H9 (cell line): ENCODE measurements around the gene PLAAT3. TPM values are rescaled to one million over a fixed set of nuclear protein-coding genes. Genes with fewer than 3 reads are reported as not detected.
A peak's percentile ranks its signal among the peaks of the same experiment; 100 is the strongest.

ENCODE experiments used
- DNase-seq: peaks from one replicate; pipeline ENCODE4 v3.0.0-alpha.2; 2017
- H2AFZ ChIP-seq: one replicate; pipeline ENCODE4 v1.6.1; 2013; ENCODE audit warnings: mild to moderate bottlenecking, low read length, control low read depth, moderate library complexity
- H2AK5ac ChIP-seq: 2 replicates; pipeline ENCODE4 v1.6.1; 2013; ENCODE audit warnings: low read length, control low read depth, mixed read lengths; ENCODE audit not compliant: insufficient read length
- H2BK120ac ChIP-seq: one replicate; pipeline ENCODE4 v1.6.1; 2013; ENCODE audit warnings: low read depth, mild to moderate bottlenecking, low read length, control low read depth, inconsistent platforms; ENCODE audit not compliant: poor library complexity, severe bottlenecking
- H2BK12ac ChIP-seq: 2 replicates; pipeline ENCODE4 v1.6.1; 2013; ENCODE audit warnings: low read length, control low read depth, mixed read lengths, low read depth; ENCODE audit not compliant: insufficient read length
- H2BK15ac ChIP-seq: 2 replicates; pipeline ENCODE4 v1.6.1; 2013; ENCODE audit warnings: low read depth, low read length, control low read depth
- H2BK20ac ChIP-seq: one replicate; pipeline ENCODE4 v1.6.1; 2013; ENCODE audit warnings: low read depth, mild to moderate bottlenecking, low read length, control low read depth, inconsistent platforms; ENCODE audit not compliant: poor library complexity, severe bottlenecking
- H2BK5ac ChIP-seq: 2 replicates; pipeline ENCODE4 v1.6.1; 2013; ENCODE audit warnings: low read length, control low read depth, mixed read lengths; ENCODE audit not compliant: insufficient read length
- H3K14ac ChIP-seq: 2 replicates; pipeline ENCODE4 v1.6.1; 2013; ENCODE audit warnings: low read length, control low read depth; ENCODE audit not compliant: insufficient read depth
- H3K18ac ChIP-seq: 2 replicates; pipeline ENCODE4 v1.6.1; 2013; ENCODE audit warnings: low read depth, mild to moderate bottlenecking, mixed read lengths, low read length, control low read depth; ENCODE audit not compliant: insufficient read length
- H3K23ac ChIP-seq: 2 replicates; pipeline ENCODE4 v1.6.1; 2013; ENCODE audit warnings: low read length, control low read depth, mixed read lengths, low read depth; ENCODE audit not compliant: insufficient read length
- H3K23me2 ChIP-seq: 2 replicates; pipeline ENCODE4 v1.6.1; 2013; ENCODE audit warnings: low read depth, mild to moderate bottlenecking, mixed read lengths, low read length, control low read depth; ENCODE audit not compliant: insufficient read length, poor library complexity, severe bottlenecking
- H3K27ac ChIP-seq: 2 replicates; pipeline ENCODE4 v1.5.1; 2013; ENCODE audit warnings: low read length, control low read depth, mixed read lengths, low read depth; ENCODE audit not compliant: insufficient read length
- H3K27me3 ChIP-seq: 2 replicates; pipeline ENCODE4 v1.6.1; 2013; ENCODE audit warnings: low read length, control low read depth, inconsistent platforms; ENCODE audit not compliant: insufficient read depth
- H3K4ac ChIP-seq: 2 replicates; pipeline ENCODE4 v1.6.1; 2013; ENCODE audit warnings: low read depth, mild to moderate bottlenecking, control low read depth, inconsistent platforms, low read length, moderate library complexity
- H3K4me1 ChIP-seq: 2 replicates; pipeline ENCODE4 v1.6.1; 2013; ENCODE audit warnings: low read length, control low read depth, inconsistent platforms; ENCODE audit not compliant: insufficient read depth
- H3K4me2 ChIP-seq: 2 replicates; pipeline ENCODE4 v1.6.1; 2013; ENCODE audit warnings: low read length, control low read depth, mixed read lengths; ENCODE audit not compliant: insufficient read length, insufficient read depth
- H3K56ac ChIP-seq: 2 replicates; pipeline ENCODE4 v1.6.1; 2013; ENCODE audit warnings: low read depth, mild to moderate bottlenecking, mixed read lengths, low read length, control low read depth; ENCODE audit not compliant: insufficient read length
- H3K79me1 ChIP-seq: 2 replicates; pipeline ENCODE4 v1.6.1; 2013; ENCODE audit warnings: low read depth, mild to moderate bottlenecking, moderate library complexity, low read length, control low read depth, inconsistent platforms; ENCODE audit not compliant: insufficient read depth, poor library complexity, severe bottlenecking
- H3K79me2 ChIP-seq: 2 replicates; pipeline ENCODE4 v1.6.1; 2013; ENCODE audit warnings: low read length, control low read depth, inconsistent platforms; ENCODE audit not compliant: insufficient read depth
- H3K9ac ChIP-seq: 2 replicates; pipeline ENCODE4 v1.6.1; 2013; ENCODE audit warnings: low read length, control low read depth, mixed read lengths; ENCODE audit not compliant: insufficient read length; ENCODE audit errors: extremely low read depth
- H3K9me3 ChIP-seq: one replicate; pipeline ENCODE4 v1.6.1; 2013; ENCODE audit warnings: low read depth, low read length, inconsistent platforms; ENCODE audit not compliant: control insufficient read depth
- H3T11ph ChIP-seq: one replicate; pipeline ENCODE4 v1.6.1; 2013; ENCODE audit warnings: mild to moderate bottlenecking, low read length, control low read depth, inconsistent platforms
- H4K20me1 ChIP-seq: one replicate; pipeline ENCODE4 v1.6.1; 2013; ENCODE audit not compliant: control insufficient read depth, insufficient read length, insufficient read depth
- H4K5ac ChIP-seq: 2 replicates; pipeline ENCODE4 v1.6.1; 2013; ENCODE audit warnings: low read depth, mild to moderate bottlenecking, mixed read lengths, low read length, control low read depth; ENCODE audit not compliant: insufficient read length
- H4K8ac ChIP-seq: replicated peaks from 2 replicates; pipeline ENCODE4 v1.6.1; 2013; ENCODE audit warnings: low read length, control low read depth, mixed read lengths, low read depth; ENCODE audit not compliant: insufficient read length
- H4K91ac ChIP-seq: 2 replicates; pipeline ENCODE4 v1.6.1; 2013; ENCODE audit warnings: low read depth, mild to moderate bottlenecking, moderate library complexity, mixed read lengths, low read length, control low read depth; ENCODE audit not compliant: insufficient read length
- H3K27ac Mint-ChIP-seq, 3 experiments: 2 replicates in 2 of 3; 3 replicates in 1 of 3; pipeline ENCODE4 v1.8.0; 2020 to 2021; ENCODE audit warnings: mixed read lengths in 3 of 3, mild to moderate bottlenecking in 1 of 3, moderate library complexity in 1 of 3
- H3K27me3 Mint-ChIP-seq: 2 replicates; pipeline ENCODE4 v1.8.0; 2021; ENCODE audit warnings: low read depth, mild to moderate bottlenecking, moderate library complexity, mixed read lengths
- H3K36me3 Mint-ChIP-seq, 3 experiments: 2 replicates in 2 of 3; 3 replicates in 1 of 3; pipeline ENCODE4 v1.8.0; 2020 to 2021; ENCODE audit warnings: low read depth in 3 of 3, mixed read lengths in 3 of 3; ENCODE audit not compliant: insufficient read depth in 1 of 3
- H3K4me1 Mint-ChIP-seq, 2 experiments: 2 replicates each; pipeline ENCODE4 v1.8.0; 2020; ENCODE audit warnings: mixed read lengths in 2 of 2
- H3K4me3 Mint-ChIP-seq, 2 experiments: 2 replicates in 1 of 2; 3 replicates in 1 of 2; pipeline ENCODE4 v1.8.0; 2020 to 2021; ENCODE audit warnings: mild to moderate bottlenecking in 2 of 2, mixed read lengths in 2 of 2, moderate library complexity in 1 of 2
- H3K9me3 Mint-ChIP-seq, 2 experiments: 2 replicates in 1 of 2; 3 replicates in 1 of 2; pipeline ENCODE4 v1.8.0; 2020; ENCODE audit warnings: mild to moderate bottlenecking in 2 of 2, mixed read lengths in 2 of 2, moderate library complexity in 1 of 2
- CTCF ChIP-seq: fragments of 200-600 bp; sonication (generic); conservative IDR thresholded peaks from 3 replicates; pipeline ENCODE4 v1.8.0; 2021; ENCODE audit warnings: antibody characterized with exemption, mild to moderate bottlenecking
- WGBS: extraction: QIAGEN DNeasy Blood & Tissue Kit; methylation state at CpG from one replicate; pipeline ENCODE4 v1.1.7; 2013; ENCODE audit warnings: missing lambda C conversion rate, low lambda C conversion rate, mixed read lengths; ENCODE audit not compliant: insufficient read length; ENCODE audit errors: extremely low coverage; 5-methylcytosine and 5-hydroxymethylcytosine counted together
- total RNA-seq: library from RNA; stranded (reverse); gene quantifications from 2 replicates; pipeline ENCODE4 v1.2.1, GENCODE V29; 2021

Gene PLAAT3
- total RNA-seq, 1 experiment from 2014 or later: 188 TPM

DNA sequence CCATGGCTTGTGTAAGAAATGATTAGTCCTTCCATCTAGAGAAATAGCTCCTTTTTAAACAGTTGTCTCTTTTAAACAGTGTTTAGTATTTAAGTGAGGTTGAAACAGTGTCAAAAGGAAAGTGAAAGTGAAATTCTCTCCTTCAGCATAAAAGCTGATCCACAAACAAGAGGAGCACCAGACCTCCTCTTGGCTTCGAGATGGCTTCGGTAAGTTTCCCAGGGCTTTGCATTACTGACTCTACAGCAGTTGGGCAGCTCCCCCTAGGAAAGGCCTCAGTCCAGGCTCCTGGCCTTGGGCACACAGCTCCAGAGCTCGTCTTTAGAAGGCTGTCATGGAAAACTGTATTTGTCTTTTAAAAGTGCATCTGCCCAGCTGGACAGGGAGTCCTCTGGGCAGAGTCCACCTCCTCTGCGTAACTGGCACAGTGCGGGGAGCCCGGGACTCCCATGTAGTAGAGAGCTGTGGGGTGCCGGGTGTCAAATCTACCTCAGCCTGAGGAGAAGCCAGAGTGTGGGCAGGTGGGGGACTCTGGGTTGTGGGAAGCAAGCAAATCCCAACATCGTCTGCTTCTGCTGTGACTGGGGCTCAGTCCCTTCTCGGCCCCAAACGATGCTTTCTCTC is 77.5 kb downstream of the PLAAT3 start, which contains the start of gene PLAAT4:
TSS of gene PLAAT4 (plus strand) at position 140 of the 624 bp plus-strand sequence. CDS start at position 201, 61 bp downstream.
- no peak within 1 kb of the TSS for H3K9ac ChIP-seq

More for the DNA sequence above, 77.5 kb downstream of the PLAAT3 start, which contains the start of gene PLAAT4:
- H3K9me3 ChIP-seq: no peaks in the 10 kb centered on the region
- no peak within 1 kb of the TSS for H2BK5ac ChIP-seq
- no peak for TF ChIP-seq CTCF
- H2BK20ac ChIP-seq: no peak within 1 kb of the TSS
- no peak within 1 kb of the TSS for H2BK120ac ChIP-seq
- H3K23me2 ChIP-seq: no peaks in the 10 kb centered on the region
- H4K91ac ChIP-seq: no peak within 1 kb of the TSS
- Mint-ChIP-seq H3K4me3 (no peak within 1 kb of the TSS), H3K9me3 (peaks cover 7 to 9% of the 10 kb centered on the region in 2 experiments), H3K4me1 (peaks cover 39 to 42% of the 10 kb centered on the region in 2 experiments), H3K36me3 (peaks cover 0 to 4% (median 0%) of the 10 kb centered on the region in 3 experiments; a peak in 2 of 7 replicates), H3K27ac (peak within 1 kb of the TSS in 1 of 3 experiments; percentile 50; a peak in 2 of 7 replicates), H3K27me3 (no peaks in the 10 kb centered on the region; the same call in 1 of the 2 replicates)
- H3K23ac ChIP-seq: no peak within 1 kb of the TSS
- no peak within 1 kb of the TSS for H4K5ac ChIP-seq
- H3K56ac ChIP-seq: no peak within 1 kb of the TSS
- no peak within 1 kb of the TSS for H2BK12ac ChIP-seq
- H3K27ac ChIP-seq: no peak within 1 kb of the TSS
- no peak within 1 kb of the TSS; the same call in 1 of the 2 replicates for H3K14ac ChIP-seq
- H3K4me1 ChIP-seq: peaks cover 6% of the 10 kb centered on the region; the same call in 1 of the 2 replicates
- H3K27me3 ChIP-seq: 0 out of 2 replicates have a peak, but pooled peaks cover 2% of the 10 kb centered on the region
- no peak within 1 kb of the TSS for H3K4me2 ChIP-seq
- H3K79me2 ChIP-seq: no peaks in the 10 kb centered on the region
- H3T11ph ChIP-seq: no peak within 1 kb of the TSS
- no CpG with 5 or more reads among the region's 10 CpGs for WGBS
- no peak within 1 kb of the TSS for H3K4ac ChIP-seq
- no peaks in the 10 kb centered on the region for H4K20me1 ChIP-seq
- no peak within 1 kb of the TSS for H2AK5ac ChIP-seq
- H2AFZ ChIP-seq: no peak within 1 kb of the TSS
- no peak for DNase-seq
- no peak within 1 kb of the TSS for H4K8ac ChIP-seq
- H3K18ac ChIP-seq: no peak within 1 kb of the TSS
- H2BK15ac ChIP-seq: no peak within 1 kb of the TSS
- no peaks in the 10 kb centered on the region for H3K79me1 ChIP-seq
